ENCODE data around the gene ABCG5.
A peak's percentile ranks its signal among the peaks of the same experiment; 100 is the strongest.

Gene ABCG5

DNA sequence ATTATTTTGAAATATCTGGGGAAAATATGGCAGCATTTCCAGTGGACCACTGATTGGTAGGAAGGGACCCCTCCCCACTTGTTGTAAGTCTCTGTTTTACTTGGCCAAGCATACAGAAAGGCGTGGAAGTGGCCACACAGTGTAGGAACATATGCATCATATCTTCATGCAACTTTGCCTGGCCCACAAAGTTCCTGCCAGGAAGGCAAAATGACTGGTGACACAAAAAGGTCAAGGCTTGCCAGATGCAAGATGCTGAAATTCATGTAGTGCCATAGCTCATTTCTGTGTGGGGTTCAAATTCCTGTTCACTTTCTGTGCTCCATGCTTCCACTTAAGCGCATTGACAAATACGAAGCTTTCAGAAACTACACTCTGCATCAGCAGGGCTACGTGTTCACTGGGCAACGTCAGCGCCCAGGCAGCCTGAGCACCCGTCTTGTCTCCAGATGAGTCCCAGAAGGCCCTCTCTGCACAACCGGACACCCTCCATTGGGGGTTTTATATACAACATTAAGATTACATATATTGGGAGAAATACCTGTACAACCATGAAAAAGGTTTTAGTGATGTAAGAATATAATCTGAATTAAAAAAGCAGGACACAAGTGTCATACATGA lies 61.2 kb downstream of the ABCG5 start:
- no peak overlapping the region for H2BK120ac ChIP-seq (ENCODE audit: insufficient read depth, low read length, poor library complexity)
- H3K4me1 ChIP-seq (ENCODE audit: control insufficient read depth in 1 of 2, insufficient read depth in 2 of 2, low read length in 2 of 2) = peaks cover 0 to 2% of the 10 kb centered on the region in 2 experiments
- H2AK5ac ChIP-seq (ENCODE audit: low read length) = no peak overlapping the region
- H2BK12ac ChIP-seq (ENCODE audit: low read length) = no peak overlapping the region
- no peak overlapping the region for H3K4ac ChIP-seq (ENCODE audit: low read depth, low read length)
- H3K27me3 ChIP-seq (ENCODE audit: insufficient read depth, low read length) = no peaks in the 10 kb centered on the region
- no peak overlapping the region for H3K14ac ChIP-seq (ENCODE audit: low read length)
- no CpG with 5 or more reads among the region's 8 CpGs for WGBS (ENCODE audit: extremely low coverage, insufficient coverage, insufficient read length)
- H3K79me2 ChIP-seq (ENCODE audit: control insufficient read depth, insufficient read depth, low read length, poor library complexity) = no peaks in the 10 kb centered on the region
- H2BK5ac ChIP-seq (ENCODE audit: low read depth, low read length, poor library complexity) = no peak overlapping the region
- no peak for DNase-seq
- no peak overlapping the region for H3K4me3 ChIP-seq (ENCODE audit: low read depth, low read length)
- H4K12ac ChIP-seq (ENCODE audit: low read depth, low read length) = no peak overlapping the region
- H3K36me3 ChIP-seq (ENCODE audit: control insufficient read depth in 1 of 2, insufficient read depth in 2 of 2, low read length in 2 of 2) = peaks cover 1 to 3% of the 10 kb centered on the region in 2 experiments
- H3K4me2 ChIP-seq (ENCODE audit: low read length) = no peak overlapping the region
- no peak overlapping the region for H3K27ac ChIP-seq (ENCODE audit: low read depth, low read length)
- peak overlapping the region; percentile 4 for H4K8ac ChIP-seq (ENCODE audit: low read depth, low read length)
- H3K9ac ChIP-seq (ENCODE audit: low read length) = peak overlapping the region; percentile 7
- H4K91ac ChIP-seq (ENCODE audit: low read depth, low read length) = no peak overlapping the region
- H3K18ac ChIP-seq (ENCODE audit: low read length) = no peak overlapping the region
- no peak overlapping the region for H2AFZ ChIP-seq (ENCODE audit: insufficient read depth, low read length, poor library complexity)
- no peak overlapping the region for H3K23ac ChIP-seq (ENCODE audit: low read length)
- H3K79me1 ChIP-seq (ENCODE audit: low read length) = peaks cover 2% of the 10 kb centered on the region
- H3K9me3 ChIP-seq (ENCODE audit: insufficient read depth, low read depth, low read length) = no peaks in the 10 kb centered on the region

DNA sequence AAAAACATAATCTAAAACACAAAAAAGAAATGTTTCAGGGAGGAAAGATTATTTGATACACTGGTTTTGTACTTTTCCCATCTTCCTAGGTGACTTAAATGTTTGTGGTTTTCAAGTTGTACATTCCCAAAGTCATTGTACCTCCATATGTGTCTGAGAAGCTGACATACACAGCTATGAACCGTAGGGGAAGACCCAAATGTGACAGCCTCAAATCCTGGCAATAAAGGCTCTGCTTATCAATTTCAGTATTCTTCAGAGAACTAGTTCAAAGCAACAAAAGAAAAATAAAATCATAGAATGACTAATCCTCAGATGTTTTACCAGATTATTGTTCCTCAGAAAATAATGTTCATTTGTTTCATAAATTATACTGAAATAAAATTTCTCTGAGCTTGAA lies 62.3 kb downstream of the ABCG5 start:
- WGBS (ENCODE audit: extremely low coverage, insufficient coverage, insufficient read length) = no CpG with 5 or more reads among the region's 1 CpG
- H3K79me2 ChIP-seq (ENCODE audit: control insufficient read depth, insufficient read depth, low read length, poor library complexity) = no peaks in the 10 kb centered on the region
- H3K14ac ChIP-seq (ENCODE audit: low read length) = no peak overlapping the region
- no peaks in the 10 kb centered on the region for H3K9me3 ChIP-seq (ENCODE audit: insufficient read depth, low read depth, low read length)
- peaks cover 0 to 2% of the 10 kb centered on the region in 2 experiments for H3K4me1 ChIP-seq (ENCODE audit: control insufficient read depth in 1 of 2, insufficient read depth in 2 of 2, low read length in 2 of 2)
- H3K18ac ChIP-seq (ENCODE audit: low read length) = no peak overlapping the region
- no peak overlapping the region for H3K27ac ChIP-seq (ENCODE audit: low read depth, low read length)
- DNase-seq = no peak
- no peak overlapping the region for H4K91ac ChIP-seq (ENCODE audit: low read depth, low read length)
- no peak overlapping the region for H3K4me3 ChIP-seq (ENCODE audit: low read depth, low read length)
- H3K79me1 ChIP-seq (ENCODE audit: low read length) = peaks cover 2% of the 10 kb centered on the region
- H2AFZ ChIP-seq (ENCODE audit: insufficient read depth, low read length, poor library complexity) = no peak overlapping the region
- H4K8ac ChIP-seq (ENCODE audit: low read depth, low read length) = no peak overlapping the region
- no peak overlapping the region for H3K4ac ChIP-seq (ENCODE audit: low read depth, low read length)
- no peak overlapping the region for H3K23ac ChIP-seq (ENCODE audit: low read length)
- no peak overlapping the region for H3K4me2 ChIP-seq (ENCODE audit: low read length)
- no peak overlapping the region for H2BK5ac ChIP-seq (ENCODE audit: low read depth, low read length, poor library complexity)
- H2BK12ac ChIP-seq (ENCODE audit: low read length) = no peak overlapping the region
- H2AK5ac ChIP-seq (ENCODE audit: low read length) = no peak overlapping the region
- no peak overlapping the region for H3K9ac ChIP-seq (ENCODE audit: low read length)
- no peaks in the 10 kb centered on the region for H3K27me3 ChIP-seq (ENCODE audit: insufficient read depth, low read length)
- H4K12ac ChIP-seq (ENCODE audit: low read depth, low read length) = no peak overlapping the region
- no peak overlapping the region for H2BK120ac ChIP-seq (ENCODE audit: insufficient read depth, low read length, poor library complexity)
- peaks cover 1 to 3% of the 10 kb centered on the region in 2 experiments for H3K36me3 ChIP-seq (ENCODE audit: control insufficient read depth in 1 of 2, insufficient read depth in 2 of 2, low read length in 2 of 2)

DNA sequence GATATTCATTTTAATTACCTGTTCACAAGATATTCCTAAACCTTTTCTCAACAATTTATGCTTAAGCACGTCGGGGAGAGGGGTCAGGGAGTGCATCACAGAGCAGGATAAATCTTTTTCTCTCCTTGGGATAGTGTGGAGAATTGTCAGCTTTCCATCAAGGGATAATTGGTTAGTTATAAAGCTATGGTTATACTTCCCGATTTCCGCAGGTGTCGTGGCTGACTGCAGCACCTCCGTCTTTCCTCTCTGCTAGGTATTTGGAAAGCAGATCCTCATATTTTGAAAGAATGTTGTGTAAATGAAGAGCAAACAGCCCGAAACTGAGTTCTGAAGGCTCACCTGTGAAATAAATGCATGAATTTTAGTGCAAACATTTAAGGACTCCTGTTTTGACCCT lies 64.0 kb downstream of the ABCG5 start:
- Histone ChIP-seq H2BK120ac (ENCODE audit: insufficient read depth, low read length, poor library complexity) (no peak overlapping the region), H2BK5ac (ENCODE audit: low read depth, low read length, poor library complexity) (no peak overlapping the region), H3K27me3 (ENCODE audit: insufficient read depth, low read length) (no peaks in the 10 kb centered on the region), H4K91ac (ENCODE audit: low read depth, low read length) (no peak overlapping the region), H3K9me3 (ENCODE audit: insufficient read depth, low read depth, low read length) (no peaks in the 10 kb centered on the region), H3K79me2 (ENCODE audit: control insufficient read depth, insufficient read depth, low read length, poor library complexity) (no peaks in the 10 kb centered on the region), H2AK5ac (ENCODE audit: low read length) (no peak overlapping the region), H3K4me2 (ENCODE audit: low read length) (peak overlapping the region; percentile 62), H3K79me1 (ENCODE audit: low read length) (peaks cover 2% of the 10 kb centered on the region), H3K4ac (ENCODE audit: low read depth, low read length) (no peak overlapping the region), H3K18ac (ENCODE audit: low read length) (no peak overlapping the region), H3K4me3 (ENCODE audit: low read depth, low read length) (no peak overlapping the region), H2BK12ac (ENCODE audit: low read length) (no peak overlapping the region), H3K36me3 (ENCODE audit: control insufficient read depth in 1 of 2, insufficient read depth in 2 of 2, low read length in 2 of 2) (peaks cover 1 to 3% of the 10 kb centered on the region in 2 experiments), H3K4me1 (ENCODE audit: control insufficient read depth in 1 of 2, insufficient read depth in 2 of 2, low read length in 2 of 2) (peaks cover 0 to 2% of the 10 kb centered on the region in 2 experiments), H4K12ac (ENCODE audit: low read depth, low read length) (no peak overlapping the region), H3K9ac (ENCODE audit: low read length) (no peak overlapping the region), H4K8ac (ENCODE audit: low read depth, low read length) (no peak overlapping the region), H3K27ac (ENCODE audit: low read depth, low read length) (no peak overlapping the region), H3K14ac (ENCODE audit: low read length) (no peak overlapping the region), H2AFZ (ENCODE audit: insufficient read depth, low read length, poor library complexity) (no peak overlapping the region), H3K23ac (ENCODE audit: low read length) (no peak overlapping the region)
- DNase-seq = peak in 1 of 2 donors; percentile 4
- WGBS (ENCODE audit: extremely low coverage, insufficient coverage, insufficient read length) = no CpG with 5 or more reads among the region's 7 CpGs

DNA sequence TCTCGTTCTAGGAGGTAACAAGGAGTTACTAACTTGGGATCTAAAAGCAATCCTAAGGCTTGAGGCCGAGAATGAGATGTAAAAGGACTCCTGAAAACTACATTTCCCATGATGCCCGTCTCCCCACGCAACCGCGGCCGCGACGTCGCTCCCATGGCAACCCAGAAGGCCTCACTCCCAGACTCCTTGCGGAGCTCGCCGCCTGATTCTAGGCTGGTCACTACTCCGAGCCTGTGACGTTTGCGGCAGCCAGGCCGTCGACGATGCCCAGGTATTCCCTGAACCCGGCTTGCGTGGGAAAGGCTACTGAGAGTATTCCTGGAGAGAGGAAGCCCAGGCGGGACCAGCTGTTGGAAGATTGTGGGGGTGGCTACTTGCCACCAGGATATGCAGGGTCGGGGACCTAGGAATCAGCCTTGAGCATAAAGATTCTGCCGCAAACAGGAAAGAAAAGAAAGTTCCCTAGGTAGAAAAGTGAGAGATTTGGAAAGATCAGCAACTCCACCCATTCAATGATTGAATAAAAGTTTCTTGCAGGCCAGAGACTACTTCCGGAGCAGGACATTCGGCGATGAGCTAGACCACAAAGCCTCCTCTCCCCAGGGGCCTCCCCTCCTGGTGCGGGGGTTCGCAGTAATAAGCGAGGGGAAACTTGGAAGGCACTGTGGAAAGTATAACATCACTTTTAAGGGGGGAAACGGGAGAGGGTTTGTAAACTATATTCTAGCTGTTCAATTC lies 64.6 kb downstream of the ABCG5 start, which contains the start of gene DYNC2LI1:
DYNC2LI1 (plus strand) TSS at position 164 of the 738 bp plus-strand sequence; CDS start at position 264, 100 bp downstream.
- Histone ChIP-seq H4K91ac (ENCODE audit: low read depth, low read length) (no peak within 1 kb of the TSS), H3K79me2 (ENCODE audit: control insufficient read depth, insufficient read depth, low read length, poor library complexity) (no peaks in the 10 kb centered on the region), H3K9ac (ENCODE audit: low read length) (peak within 1 kb of the TSS; percentile 44), H3K4me3 (ENCODE audit: low read depth, low read length) (peak within 1 kb of the TSS; percentile 73), H3K23ac (ENCODE audit: low read length) (no peak within 1 kb of the TSS), H2AK5ac (ENCODE audit: low read length) (no peak within 1 kb of the TSS), H2BK12ac (ENCODE audit: low read length) (no peak within 1 kb of the TSS), H3K4me2 (ENCODE audit: low read length) (peak within 1 kb of the TSS; percentile 62), H3K14ac (ENCODE audit: low read length) (no peak within 1 kb of the TSS), H2BK5ac (ENCODE audit: low read depth, low read length, poor library complexity) (no peak within 1 kb of the TSS), H3K4me1 (ENCODE audit: control insufficient read depth in 1 of 2, insufficient read depth in 2 of 2, low read length in 2 of 2) (peaks cover 0 to 2% of the 10 kb centered on the region in 2 experiments), H3K79me1 (ENCODE audit: low read length) (peaks cover 2% of the 10 kb centered on the region), H3K4ac (ENCODE audit: low read depth, low read length) (no peak within 1 kb of the TSS), H3K27ac (ENCODE audit: low read depth, low read length) (peak within 1 kb of the TSS; percentile 57), H3K9me3 (ENCODE audit: insufficient read depth, low read depth, low read length) (no peaks in the 10 kb centered on the region), H2BK120ac (ENCODE audit: insufficient read depth, low read length, poor library complexity) (no peak within 1 kb of the TSS), H3K27me3 (ENCODE audit: insufficient read depth, low read length) (no peaks in the 10 kb centered on the region), H4K8ac (ENCODE audit: low read depth, low read length) (peak within 1 kb of the TSS; percentile 79), H4K12ac (ENCODE audit: low read depth, low read length) (peak within 1 kb of the TSS; percentile 2), H3K18ac (ENCODE audit: low read length) (no peak within 1 kb of the TSS), H3K36me3 (ENCODE audit: control insufficient read depth in 1 of 2, insufficient read depth in 2 of 2, low read length in 2 of 2) (peaks cover 1 to 3% of the 10 kb centered on the region in 2 experiments), H2AFZ (ENCODE audit: insufficient read depth, low read length, poor library complexity) (peak within 1 kb of the TSS; percentile 65)
- no CpG with 5 or more reads among the region's 31 CpGs for WGBS (ENCODE audit: extremely low coverage, insufficient coverage, insufficient read length)
- peak; percentile 96 to 97 for DNase-seq
